Effector memory CD8-positive, alpha-beta T cell (primary cell): ENCODE data around the gene ESRRA.

Experiments
- ATAC-seq: fragments of 150-1000 bp; cut with Tn5 transposase; replicated peaks from 2 replicates; pipeline ENCODE4 v1.10.0; 2021; ENCODE audit warnings: mild to moderate bottlenecking, moderate library complexity
- DNase-seq, 3 experiments: peaks; one replicate each; pipeline ENCODE4 v3.0.0; 2021
- H3K27ac Mint-ChIP-seq, 2 donors: one replicate each; pipeline ENCODE4 v1.8.0; 2022; ENCODE audit warnings: mild to moderate bottlenecking in 2 of 2, mixed read lengths in 2 of 2, moderate library complexity in 2 of 2
- H3K27me3 Mint-ChIP-seq, 2 donors: one replicate each; pipeline ENCODE4 v1.8.0; 2022; ENCODE audit warnings: mixed read lengths in 2 of 2
- H3K36me3 Mint-ChIP-seq: one replicate; pipeline ENCODE4 v1.8.0; 2022; ENCODE audit warnings: mild to moderate bottlenecking, moderate library complexity, mixed read lengths; ENCODE audit not compliant: insufficient read depth
- H3K4me1 Mint-ChIP-seq, 2 donors: one replicate each; pipeline ENCODE4 v1.8.0; 2022; ENCODE audit warnings: low read depth in 2 of 2, mixed read lengths in 2 of 2
- H3K4me3 Mint-ChIP-seq, 2 donors: one replicate each; pipeline ENCODE4 v1.8.0; 2022; ENCODE audit warnings: mild to moderate bottlenecking in 2 of 2, mixed read lengths in 2 of 2, moderate library complexity in 2 of 2
- H3K9me3 Mint-ChIP-seq, 2 donors: one replicate each; pipeline ENCODE4 v1.8.0; 2022; ENCODE audit warnings: mixed read lengths in 2 of 2

ESRRA gene

GRCh38 chr11:64265176-64266160, 39.9 kb upstream of the ESRRA start:
- DNase-seq: no peak
- Mint-ChIP-seq H3K27ac (no peak overlapping the region), H3K9me3 (no peaks in the 10 kb centered on the region), H3K27me3 (no peaks in the 10 kb centered on the region), H3K4me1 (peaks cover 18 to 20% of the 10 kb centered on the region in 2 donors), H3K4me3 (no peak overlapping the region), H3K36me3 (peaks cover 21% of the 10 kb centered on the region)
- no peak for ATAC-seq

DNA sequence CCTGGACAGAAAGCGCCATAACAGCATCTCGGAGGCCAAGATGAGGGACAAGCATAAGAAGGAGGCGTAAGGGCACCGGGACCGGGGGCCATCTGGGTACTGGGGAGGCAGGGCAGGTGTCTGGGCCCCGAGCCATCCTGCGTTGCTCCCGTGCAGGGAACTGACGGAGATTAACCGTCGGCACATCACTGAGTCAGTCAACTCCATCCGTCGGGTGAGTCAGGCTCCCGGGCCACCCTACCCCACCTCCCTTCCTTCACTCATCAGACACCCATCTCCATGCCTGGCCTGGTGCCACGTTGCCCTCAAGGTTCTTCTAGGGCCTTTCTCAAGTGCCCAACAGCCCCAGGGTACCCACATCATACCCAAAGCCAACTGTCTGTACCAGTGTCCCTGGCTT, 39.0 kb upstream of the ESRRA start:
- ATAC-seq: no peak
- peaks cover 18 to 20% of the 10 kb centered on the region in 2 donors for H3K4me1 Mint-ChIP-seq
- peaks cover 29% of the 10 kb centered on the region for H3K36me3 Mint-ChIP-seq
- no peaks in the 10 kb centered on the region for H3K27me3 Mint-ChIP-seq
- DNase-seq: no peak
- H3K4me3 Mint-ChIP-seq: no peak overlapping the region
- H3K27ac Mint-ChIP-seq: peak overlapping the region in 1 of 2 donors; percentile 17
- H3K9me3 Mint-ChIP-seq: no peaks in the 10 kb centered on the region

DNA sequence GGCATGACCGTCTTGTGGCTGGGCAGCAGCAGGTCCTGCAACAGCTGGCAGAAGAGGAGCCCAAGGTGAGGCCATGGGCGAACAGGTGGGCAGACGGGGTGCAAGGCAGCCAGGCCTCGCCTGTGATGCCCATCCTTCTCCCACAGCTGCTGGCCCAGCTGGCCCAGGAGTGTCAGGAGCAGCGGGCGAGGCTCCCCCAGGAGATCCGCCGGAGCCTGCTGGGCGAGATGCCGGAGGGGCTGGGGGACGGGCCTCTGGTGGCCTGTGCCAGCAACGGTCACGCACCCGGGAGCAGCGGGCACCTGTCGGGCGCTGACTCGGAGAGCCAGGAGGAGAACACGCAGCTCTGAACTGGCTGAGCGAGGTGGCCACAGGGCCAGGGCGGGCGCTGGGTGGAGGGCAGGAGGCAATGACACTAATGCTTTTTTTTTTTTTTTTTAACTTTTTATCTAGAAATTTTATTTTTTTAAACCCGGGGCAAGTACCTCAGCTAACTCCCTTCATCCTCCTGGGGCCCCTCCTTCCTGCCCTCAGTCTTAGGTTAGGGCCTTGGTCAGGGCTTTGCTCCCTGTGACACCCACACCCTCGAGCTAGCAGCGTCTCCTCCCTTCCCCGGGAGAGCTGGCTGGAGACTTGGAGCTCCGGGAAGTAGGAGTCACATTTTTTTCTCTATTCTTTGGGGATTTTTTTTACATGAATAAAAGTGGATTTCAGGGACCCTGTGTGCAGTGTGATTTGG, 37.9 kb upstream of the ESRRA start:
- peaks cover 37% of the 10 kb centered on the region for H3K36me3 Mint-ChIP-seq
- H3K27ac Mint-ChIP-seq: peak overlapping the region in 1 of 2 donors; percentile 98
- H3K9me3 Mint-ChIP-seq: no peaks in the 10 kb centered on the region
- DNase-seq (no peak), ATAC-seq (no peak)
- peak overlapping the region in 1 of 2 donors; percentile 97 for H3K4me3 Mint-ChIP-seq
- no peaks in the 10 kb centered on the region for H3K27me3 Mint-ChIP-seq
- H3K4me1 Mint-ChIP-seq: peaks cover 18 to 24% of the 10 kb centered on the region in 2 donors

DNA sequence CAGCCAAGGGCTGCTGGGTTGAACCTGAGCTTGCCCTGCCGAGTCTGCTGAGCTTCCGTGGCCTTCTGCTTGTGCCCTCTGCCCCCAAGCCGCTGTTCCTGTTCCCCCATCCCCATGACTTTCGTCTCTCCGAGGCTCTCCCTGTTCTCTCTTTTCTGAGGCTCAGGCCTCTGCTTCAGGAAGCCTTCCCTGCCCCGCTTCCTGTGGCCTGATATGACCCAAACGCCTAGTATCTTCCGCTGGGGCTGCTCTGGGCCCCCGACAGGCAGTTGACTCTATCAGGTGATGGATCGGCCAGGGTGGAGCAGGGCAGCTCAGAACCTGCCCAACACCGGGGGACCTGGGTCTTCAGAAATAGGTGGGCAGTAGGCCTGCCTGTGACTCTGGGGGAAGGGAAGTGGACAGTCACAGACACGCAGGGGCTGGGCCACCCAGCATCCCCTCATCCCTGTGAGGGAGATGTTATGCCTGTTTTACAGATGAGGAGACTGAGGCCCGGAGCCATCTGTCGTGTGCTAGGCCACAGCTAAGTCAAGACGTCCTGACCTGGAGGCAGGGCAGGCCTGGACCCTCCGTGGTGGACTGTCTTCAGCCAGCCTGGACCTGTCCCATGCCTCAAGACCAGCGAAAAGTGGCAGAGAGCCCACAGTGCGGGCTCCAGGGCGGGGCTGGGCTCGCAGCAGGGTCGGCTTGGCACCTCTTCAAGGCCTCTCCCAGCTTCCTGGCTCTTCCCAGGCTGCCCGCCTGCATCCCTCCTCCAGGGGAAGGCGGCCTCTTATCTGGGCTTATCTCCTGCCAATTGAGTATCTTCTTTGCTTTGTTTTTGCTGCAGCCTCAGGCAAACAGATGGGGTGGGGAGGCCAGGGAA, 37.1 kb upstream of the ESRRA start:
- Mint-ChIP-seq H3K36me3 (peaks cover 35% of the 10 kb centered on the region), H3K27ac (peak overlapping the region; percentile 96 to 98), H3K9me3 (no peaks in the 10 kb centered on the region), H3K27me3 (no peaks in the 10 kb centered on the region), H3K4me1 (peaks cover 18 to 24% of the 10 kb centered on the region in 2 donors), H3K4me3 (peak overlapping the region; percentile 96 to 97)
- no peak for ATAC-seq
- no peak for DNase-seq

DNA sequence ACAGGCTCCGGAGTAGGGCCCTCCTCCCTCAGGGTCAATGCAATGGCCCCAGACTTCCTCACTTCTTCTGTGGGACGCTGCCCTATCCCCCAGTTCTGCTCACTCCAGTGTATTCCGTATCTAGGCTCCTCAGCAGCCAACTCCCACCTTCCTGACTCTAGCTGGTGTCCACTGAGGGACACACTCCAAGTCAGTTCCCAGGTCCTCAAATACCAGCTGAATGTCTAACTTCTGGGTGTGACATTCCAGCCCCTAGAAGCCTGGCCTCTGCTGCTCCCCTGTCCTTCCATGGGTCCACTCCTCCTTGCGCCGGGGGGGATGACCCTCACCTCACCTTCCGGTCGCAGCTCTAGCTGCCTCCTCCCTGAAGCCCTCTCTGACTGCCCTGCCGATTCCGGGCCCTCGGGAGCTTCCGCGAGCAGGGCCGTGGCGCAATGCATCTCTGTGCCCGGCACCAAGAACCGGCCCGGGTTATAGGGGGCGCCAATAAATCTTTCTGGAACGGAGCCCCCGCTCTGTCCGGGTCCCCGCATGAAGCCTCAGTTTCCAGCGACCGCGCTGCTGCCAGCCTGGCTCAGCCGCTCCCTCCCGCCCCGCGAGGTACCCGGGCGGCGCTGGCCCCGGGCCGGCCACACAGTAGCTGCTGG, 36.3 kb upstream of the ESRRA start:
- DNase-seq: peak in 1 of 3 experiments; percentile 29
- Mint-ChIP-seq H3K36me3 (peaks cover 37% of the 10 kb centered on the region), H3K27ac (peak overlapping the region; percentile 96 to 98), H3K27me3 (no peaks in the 10 kb centered on the region), H3K4me1 (peaks cover 18 to 24% of the 10 kb centered on the region in 2 donors), H3K4me3 (peak overlapping the region; percentile 96 to 97), H3K9me3 (no peaks in the 10 kb centered on the region)
- ATAC-seq: no peak

- peaks cover 37% of the 10 kb centered on the region for H3K36me3 Mint-ChIP-seq
- H3K27me3 Mint-ChIP-seq: no peaks in the 10 kb centered on the region
- peak overlapping the region; percentile 96 to 98 for H3K27ac Mint-ChIP-seq
- peak overlapping the region; percentile 96 to 97 for H3K4me3 Mint-ChIP-seq
- peak; percentile 96 to 97 (median 97) for DNase-seq
- ATAC-seq: peak; percentile 75
- peaks cover 18 to 24% of the 10 kb centered on the region in 2 donors for H3K4me1 Mint-ChIP-seq
- H3K9me3 Mint-ChIP-seq: no peaks in the 10 kb centered on the region
Measured at GRCh38 chr11:64269540-64270220, 35.6 kb upstream of the ESRRA start.

GRCh38 chr11:64275031-64275800, 30.1 kb upstream of the ESRRA start:
- DNase-seq: no peak
- peaks cover 2 to 7% of the 10 kb centered on the region in 2 donors for H3K4me1 Mint-ChIP-seq
- H3K36me3 Mint-ChIP-seq: peaks cover 50% of the 10 kb centered on the region
- H3K9me3 Mint-ChIP-seq: no peaks in the 10 kb centered on the region
- no peak overlapping the region for H3K4me3 Mint-ChIP-seq
- ATAC-seq: no peak
- no peaks in the 10 kb centered on the region for H3K27me3 Mint-ChIP-seq
- no peak overlapping the region for H3K27ac Mint-ChIP-seq

GRCh38 chr11:64275841-64276240, 29.5 kb upstream of the ESRRA start:
- H3K27me3 Mint-ChIP-seq: no peaks in the 10 kb centered on the region

GRCh38 chr11:64276653-64277431, 28.5 kb upstream of the ESRRA start:
- ATAC-seq: no peak
- no peak for DNase-seq
- Mint-ChIP-seq H3K9me3 (no peaks in the 10 kb centered on the region), H3K4me3 (no peak overlapping the region), H3K27ac (peak overlapping the region in 1 of 2 donors; percentile 60), H3K36me3 (peaks cover 39% of the 10 kb centered on the region), H3K27me3 (no peaks in the 10 kb centered on the region), H3K4me1 (peaks cover 0 to 5% of the 10 kb centered on the region in 2 donors)

More at GRCh38 chr11:64275841-64276240, 29.5 kb upstream of the ESRRA start:
- H3K4me1 Mint-ChIP-seq: peaks cover 0 to 5% of the 10 kb centered on the region in 2 donors
- no peak for DNase-seq
- H3K4me3 Mint-ChIP-seq: no peak overlapping the region
- H3K36me3 Mint-ChIP-seq: peaks cover 46% of the 10 kb centered on the region
- H3K9me3 Mint-ChIP-seq: no peaks in the 10 kb centered on the region
- H3K27ac Mint-ChIP-seq: no peak overlapping the region
- ATAC-seq: no peak

DNA sequence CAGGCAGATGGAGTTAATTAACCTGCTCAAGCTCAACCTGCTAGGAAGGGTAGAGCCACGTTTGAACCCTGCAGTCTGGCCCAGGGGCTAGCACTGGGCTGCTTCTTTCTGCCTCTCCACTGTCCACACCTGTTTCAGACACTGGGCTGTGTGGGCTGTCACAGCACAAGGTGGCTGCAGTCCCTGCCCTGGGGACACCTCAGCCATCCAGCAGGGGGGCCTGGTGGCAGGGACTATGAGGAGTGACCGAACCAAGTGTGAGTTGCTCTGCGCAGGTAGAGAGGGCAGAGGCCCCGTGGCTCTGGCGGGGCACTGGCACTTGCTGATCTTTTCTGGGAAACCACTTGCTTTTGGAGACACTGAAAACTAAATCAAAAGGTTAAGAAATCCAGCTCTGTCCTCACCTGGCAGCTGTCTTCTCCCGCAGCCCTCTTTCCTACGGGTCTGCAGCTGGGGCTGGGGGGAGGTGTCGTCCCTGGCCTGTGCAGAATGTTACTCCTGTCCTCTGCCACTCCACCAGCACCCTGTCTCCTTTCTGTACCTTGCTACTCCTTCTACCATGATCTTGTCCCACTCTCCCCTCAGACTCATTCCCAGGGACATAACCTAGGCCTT, 26.6 kb upstream of the ESRRA start:
- Mint-ChIP-seq H3K27ac (no peak overlapping the region), H3K4me3 (no peak overlapping the region), H3K9me3 (no peaks in the 10 kb centered on the region), H3K4me1 (peaks cover 0 to 8% of the 10 kb centered on the region in 2 donors), H3K27me3 (no peaks in the 10 kb centered on the region), H3K36me3 (peaks cover 35% of the 10 kb centered on the region)
- no peak for DNase-seq
- ATAC-seq: no peak
